Measurements from ENCODE around the gene FAM83G. TPM values are rescaled to one million over a fixed set of nuclear protein-coding genes. Genes with fewer than 3 reads are reported as not detected.

Gene FAM83G
- total and polyA plus RNA-seq, 2 experiments from 2014 or later: 14.7 to 25.4 TPM

GRCh38 chr17:18984273-18985114 lies 20.1 kb downstream of the FAM83G start:
- no peaks in the 10 kb centered on the region for H4K20me1 ChIP-seq (ENCODE audit: insufficient read depth, poor library complexity, severe bottlenecking)
- H3K36me3 ChIP-seq (replicated peaks; ENCODE audit: insufficient read depth, low read depth): no peaks in the 10 kb centered on the region
- DNase-seq (ENCODE audit: low spot score): no peak
- TF ChIP-seq CTCF (IDR thresholded peaks at IDR 0.05; ENCODE audit: poor library complexity) (no peak), EZH2 (IDR thresholded peaks at IDR 0.05; ENCODE audit: borderline replicate concordance) (no peak)
- no peak overlapping the region for H3K4me2 ChIP-seq
- H3K4me1 ChIP-seq (ENCODE audit: insufficient read depth): peaks cover 19% of the 10 kb centered on the region
- H3K27me3 ChIP-seq: no peaks in the 10 kb centered on the region
- no peak overlapping the region for H3K4me3 ChIP-seq
- H3K9me2 ChIP-seq (replicated peaks; ENCODE audit: insufficient read depth): no peaks in the 10 kb centered on the region
- H3K27ac ChIP-seq: no peak overlapping the region
- WGBS (ENCODE audit: low lambda C conversion rate, missing lambda C conversion rate): 95% methylated on average over 21 of the region's 21 CpGs
- peaks cover under 1% of the 10 kb centered on the region for H3K79me2 ChIP-seq
- no peaks in the 10 kb centered on the region for H3K9me3 ChIP-seq (ENCODE audit: low read depth)
- H2AFZ ChIP-seq: no peak overlapping the region

GRCh38 chr17:18981642-18982424 lies 22.7 kb downstream of the FAM83G start:
- no peaks in the 10 kb centered on the region for H3K36me3 ChIP-seq (replicated peaks; ENCODE audit: insufficient read depth, low read depth)
- H3K27me3 ChIP-seq: no peaks in the 10 kb centered on the region
- peak overlapping the region; percentile 90 for H3K27ac ChIP-seq
- no peaks in the 10 kb centered on the region for H3K79me2 ChIP-seq
- H2AFZ ChIP-seq: no peak overlapping the region
- no peaks in the 10 kb centered on the region for H4K20me1 ChIP-seq (ENCODE audit: insufficient read depth, poor library complexity, severe bottlenecking)
- no peaks in the 10 kb centered on the region for H3K9me2 ChIP-seq (replicated peaks; ENCODE audit: insufficient read depth)
- H3K9me3 ChIP-seq (ENCODE audit: low read depth): no peaks in the 10 kb centered on the region
- peak; percentile 72 for DNase-seq (ENCODE audit: low spot score)
- TF ChIP-seq EZH2phosphoT487 (IDR thresholded peaks at IDR 0.05; ENCODE audit: low read depth, severe bottlenecking, unreplicated experiment): no peak
- TF ChIP-seq CTCF (IDR thresholded peaks at IDR 0.05; ENCODE audit: poor library complexity): no peak
- TF ChIP-seq EZH2 (IDR thresholded peaks at IDR 0.05; ENCODE audit: borderline replicate concordance): no peak
- H3K4me1 ChIP-seq (ENCODE audit: insufficient read depth): peaks cover 12% of the 10 kb centered on the region
- WGBS (ENCODE audit: low lambda C conversion rate, missing lambda C conversion rate): 79% methylated on average over 24 of the region's 30 CpGs
- no peak overlapping the region for H3K4me2 ChIP-seq
- no peak overlapping the region for H3K4me3 ChIP-seq

GRCh38 chr17:18981335-18981641 lies 23.3 kb downstream of the FAM83G start:
- no peak for DNase-seq (ENCODE audit: low spot score)
- H3K4me2 ChIP-seq: no peak overlapping the region
- 85% methylated on average over 6 of the region's 6 CpGs for WGBS (ENCODE audit: low lambda C conversion rate, missing lambda C conversion rate)
- no peak overlapping the region for H3K4me3 ChIP-seq
- no peaks in the 10 kb centered on the region for H3K36me3 ChIP-seq (replicated peaks; ENCODE audit: insufficient read depth, low read depth)
- TF ChIP-seq EZH2phosphoT487 (IDR thresholded peaks at IDR 0.05; ENCODE audit: low read depth, severe bottlenecking, unreplicated experiment): no peak
- TF ChIP-seq CTCF (IDR thresholded peaks at IDR 0.05; ENCODE audit: poor library complexity): no peak
- no peak for TF ChIP-seq EZH2 (IDR thresholded peaks at IDR 0.05; ENCODE audit: borderline replicate concordance)
- H3K79me2 ChIP-seq: no peaks in the 10 kb centered on the region
- H3K27me3 ChIP-seq: no peaks in the 10 kb centered on the region
- peak overlapping the region; percentile 90 for H3K27ac ChIP-seq
- no peak overlapping the region for H2AFZ ChIP-seq
- peaks cover 12% of the 10 kb centered on the region for H3K4me1 ChIP-seq (ENCODE audit: insufficient read depth)
- no peaks in the 10 kb centered on the region for H4K20me1 ChIP-seq (ENCODE audit: insufficient read depth, poor library complexity, severe bottlenecking)
- H3K9me3 ChIP-seq (ENCODE audit: low read depth): no peaks in the 10 kb centered on the region
- no peaks in the 10 kb centered on the region for H3K9me2 ChIP-seq (replicated peaks; ENCODE audit: insufficient read depth)

All from hepatocyte (in vitro differentiated cells).